PC-3 (cell line): ENCODE results near the gene SAMD4A. TPM values are rescaled to one million over a fixed set of nuclear protein-coding genes. Genes with fewer than 3 reads are reported as not detected.

ENCODE experiments used
- ATAC-seq: fragments of 200-7000 bp; cut with Tn5 transposase; 2 replicates; pipeline ENCODE4 v1.9.1; 2020; ENCODE audit warnings: mild to moderate bottlenecking, moderate library complexity
- BruUV-seq: library from RNA; stranded (reverse); fragments of 400-500 nt; replicated peaks from 2 replicates; lab custom pipeline; 2021; lab: Mats Ljungman, UMichigan
- CTCF ChIA-PET: fragments of 300-600 bp; sonication (Branson Sonifier 250); formaldehyde crosslinking; loops from one replicate; lab custom pipeline; 2022; ENCODE audit warnings: antibody characterized with exemption; lab: Charles Lee
- POLR2A ChIA-PET: fragments of 300-600 bp; sonication (Branson Sonifier 250); formaldehyde crosslinking; loops from one replicate; lab custom pipeline; 2022; ENCODE audit warnings: antibody characterized with exemption; ENCODE audit not compliant: unreplicated experiment; lab: Charles Lee
- DNase-seq: peaks from one replicate; pipeline ENCODE4 v3.0.0-alpha.2; 2015
- H2AFZ ChIP-seq: fragments of 300-600 bp; sonication (generic); 2 replicates; pipeline ENCODE4 v1.6.0; 2016; ENCODE audit warnings: antibody characterized with exemption, low read length
- H3F3A ChIP-seq: fragments of 300-600 bp; sonication (generic); one replicate; pipeline ENCODE4 v1.6.0; 2017; ENCODE audit warnings: antibody characterized with exemption, low read length, control low read depth, mild to moderate bottlenecking; ENCODE audit not compliant: unreplicated experiment
- H3K27ac ChIP-seq: fragments of 300-600 bp; sonication (generic); 2 replicates; pipeline ENCODE4 v1.5.1; 2016; ENCODE audit warnings: mild to moderate bottlenecking, low read length
- H3K27me3 ChIP-seq: fragments of 300-600 bp; sonication (generic); 2 replicates; pipeline ENCODE4 v1.6.1; 2016; ENCODE audit warnings: low read length, mixed read lengths
- H3K36me3 ChIP-seq: fragments of 300-600 bp; sonication (generic); 2 replicates; pipeline ENCODE4 v1.6.1; 2016; ENCODE audit warnings: low read depth, mixed run types, low read length, mixed read lengths
- H3K4me1 ChIP-seq: fragments of 300-600 bp; sonication (generic); 2 replicates; pipeline ENCODE4 v1.5.1; 2016; ENCODE audit warnings: low read length; ENCODE audit not compliant: insufficient read depth
- H3K4me2 ChIP-seq: fragments of 300-600 bp; sonication (generic); 2 replicates; pipeline ENCODE4 v1.6.0; 2016; ENCODE audit warnings: low read length
- H3K4me3 ChIP-seq: fragments of 300-600 bp; sonication (generic); 2 replicates; pipeline ENCODE4 v1.5.1; 2016; ENCODE audit warnings: mild to moderate bottlenecking, low read length, mixed read lengths
- H3K79me2 ChIP-seq: fragments of 300-600 bp; sonication (generic); 2 replicates; pipeline ENCODE4 v1.6.1; 2017; ENCODE audit warnings: low read length, mixed read lengths
- H3K9ac ChIP-seq: fragments of 300-600 bp; sonication (generic); 2 replicates; pipeline ENCODE4 v1.6.0; 2016; ENCODE audit warnings: mild to moderate bottlenecking, low read length
- H3K9me2 ChIP-seq: fragments of 300-600 bp; sonication (generic); replicated peaks from 2 replicates; pipeline ENCODE4 v1.6.1; 2016; ENCODE audit warnings: mixed run types, low read length, mixed read lengths
- H3K9me3 ChIP-seq: fragments of 300-600 bp; sonication (generic); 2 replicates; pipeline ENCODE4 v1.6.1; 2016; ENCODE audit warnings: low read length, mixed read lengths
- H4K20me1 ChIP-seq: fragments of 300-600 bp; sonication (generic); 2 replicates; pipeline ENCODE4 v1.6.1; 2016; ENCODE audit warnings: low read length, mixed read lengths
- CTCF ChIP-seq: fragments of 300-600 bp; sonication (generic); conservative IDR thresholded peaks from 2 replicates; pipeline ENCODE4 v1.5.1; 2017; ENCODE audit warnings: antibody characterized with exemption, low read depth, mild to moderate bottlenecking, low read length
- EZH2 ChIP-seq: fragments of 300-600 bp; sonication (generic); IDR thresholded peaks from one replicate; pipeline ENCODE4 v1.6.1; 2017; ENCODE audit warnings: antibody characterized with exemption, mild to moderate bottlenecking, low read length; ENCODE audit not compliant: unreplicated experiment
- EZH2phosphoT487 ChIP-seq: fragments of 300-600 bp; sonication (generic); IDR thresholded peaks from 2 replicates; pipeline ENCODE4 v1.6.1; 2018; ENCODE audit warnings: mild to moderate bottlenecking, antibody characterized with exemption, low read length, borderline replicate concordance
- intact Hi-C: fragments of 100-400 bp; cut with micrococcal nuclease; formaldehyde crosslinking; loops from 2 replicates; pipeline ENCODE4 v1.9.0; 2023
- total RNA-seq: library from RNA; depleted of rRNA; stranded (reverse); fragments of >200 nt; gene quantifications from 2 replicates; pipeline ENCODE4 v1.2.3, GENCODE V29; 2014

Gene SAMD4A
- total RNA-seq, 1 experiment from 2014 or later, result 42.9 TPM

- peak overlapping the region; percentile 4; the same call in 1 of the 2 replicates for H2AFZ ChIP-seq
- H3K9ac ChIP-seq, result peak overlapping the region; percentile 39
- no TSS peak for BruUV-seq
- H3F3A ChIP-seq, result peaks cover 17% of the 10 kb centered on the region
- no peaks in the 10 kb centered on the region for H3K9me2 ChIP-seq
- peak overlapping the region; percentile 4; the same call in 1 of the 2 replicates for H3K4me3 ChIP-seq
- ATAC-seq (peak; percentile 84), DNase-seq (peak; percentile 97)
- peak overlapping the region; percentile 81 for H3K27ac ChIP-seq
- no peaks in the 10 kb centered on the region for H3K36me3 ChIP-seq
- H3K9me3 ChIP-seq, result no peaks in the 10 kb centered on the region
- no peaks in the 10 kb centered on the region for H4K20me1 ChIP-seq
- TF ChIP-seq CTCF (no peak), EZH2 (no peak)
- intact Hi-C loops, result loop anchor here (2.0 to 5.0 kb wide), 2 partner anchors 39 to 134 kb away; no protein-coding TSS in a partner anchor
- CTCF ChIA-PET, result no interaction called here
- POLR2A ChIA-PET, result interaction anchor here (0.7 to 0.8 kb wide), 3 partner anchors 11 to 250 kb away, joined by 3 to 4 read pairs (median 4); no protein-coding TSS in a partner anchor
- H3K4me1 ChIP-seq, result peaks cover 32% of the 10 kb centered on the region
- H3K79me2 ChIP-seq, result peaks cover 59% of the 10 kb centered on the region
- no peaks in the 10 kb centered on the region for H3K27me3 ChIP-seq
- H3K4me2 ChIP-seq, result peak overlapping the region; percentile 55
Measured at GRCh38 chr14:54638135-54638446, 71.2 kb downstream of the SAMD4A start.

GRCh38 chr14:54639611-54640010 is 72.7 kb downstream of the SAMD4A start:
- Histone ChIP-seq H3K9me3 (no peaks in the 10 kb centered on the region), H2AFZ (no peak overlapping the region), H3K4me2 (no peak overlapping the region), H3K27me3 (no peaks in the 10 kb centered on the region), H3K36me3 (no peaks in the 10 kb centered on the region), H3K9me2 (no peaks in the 10 kb centered on the region), H4K20me1 (no peaks in the 10 kb centered on the region), H3K4me1 (peaks cover 32% of the 10 kb centered on the region), H3K9ac (no peak overlapping the region), H3K4me3 (no peak overlapping the region), H3F3A (peaks cover 17% of the 10 kb centered on the region), H3K79me2 (peaks cover 64% of the 10 kb centered on the region), H3K27ac (no peak overlapping the region)
- no TSS peak for BruUV-seq
- CTCF ChIA-PET, result no interaction called here
- TF ChIP-seq EZH2phosphoT487, result no peak
- TF ChIP-seq EZH2, result no peak
- TF ChIP-seq CTCF, result no peak
- intact Hi-C loops, result loop anchor here (2.0 to 5.0 kb wide), 2 partner anchors 41 to 133 kb away; no protein-coding TSS in a partner anchor
- ATAC-seq (no peak), DNase-seq (no peak)
- POLR2A ChIA-PET, result no interaction called here

- no peaks in the 10 kb centered on the region for H3K9me3 ChIP-seq
- CTCF ChIA-PET, result no interaction called here
- BruUV-seq, result no TSS peak
- peaks cover 17% of the 10 kb centered on the region for H3F3A ChIP-seq
- no peak for ATAC-seq
- no peaks in the 10 kb centered on the region for H4K20me1 ChIP-seq
- intact Hi-C loops, result no loop called here
- H3K4me3 ChIP-seq, result no peak overlapping the region
- POLR2A ChIA-PET, result no interaction called here
- no peak overlapping the region for H3K27ac ChIP-seq
- H3K4me2 ChIP-seq, result no peak overlapping the region
- no peaks in the 10 kb centered on the region for H3K27me3 ChIP-seq
- H3K4me1 ChIP-seq, result peaks cover 32% of the 10 kb centered on the region
- no peaks in the 10 kb centered on the region for H3K9me2 ChIP-seq
- H2AFZ ChIP-seq, result no peak overlapping the region
- TF ChIP-seq EZH2 (no peak), EZH2phosphoT487 (no peak), CTCF (no peak)
- peaks cover 68% of the 10 kb centered on the region for H3K79me2 ChIP-seq
- no peak for DNase-seq
- H3K9ac ChIP-seq, result no peak overlapping the region
- no peaks in the 10 kb centered on the region for H3K36me3 ChIP-seq
Measured at GRCh38 chr14:54640506-54640905, 73.6 kb downstream of the SAMD4A start.
